ENCODE measurements around the gene LSM14B. TPM values are rescaled to one million over a fixed set of nuclear protein-coding genes. Genes with fewer than 3 reads are reported as not detected.

Gene LSM14B
- total and polyA plus RNA-seq, 3 experiments from 2014 or later, result 1.1 to 36.4 (median 35.8) TPM

DNA sequence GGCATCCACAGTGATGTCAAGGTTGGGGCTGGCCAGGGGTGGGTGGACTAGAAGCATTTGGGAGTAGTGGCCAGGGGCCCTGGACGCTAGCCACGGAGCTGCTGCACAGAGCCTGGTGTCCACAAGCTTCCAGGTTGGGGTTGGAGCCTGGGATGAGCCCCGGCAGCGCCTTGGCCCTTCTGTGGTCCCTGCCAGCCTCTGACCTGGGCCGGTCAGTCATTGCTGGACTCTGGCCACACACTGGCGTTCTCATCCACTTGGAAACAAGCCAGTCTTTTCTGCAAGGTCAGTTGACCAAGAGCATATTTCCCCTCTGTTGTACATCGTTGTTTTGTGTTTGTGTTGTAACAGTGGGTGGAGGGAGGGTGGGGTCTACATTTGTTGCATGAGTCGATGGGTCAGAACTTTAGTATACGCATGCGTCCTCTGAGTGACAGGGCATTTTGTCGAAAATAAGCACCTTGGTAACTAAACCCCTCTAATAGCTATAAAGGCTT lies 12.5 kb downstream of the LSM14B start:
- Mint-ChIP-seq H3K4me3 (no peak overlapping the region), H3K36me3 (peaks cover 7 to 99% (median 21%) of the 10 kb centered on the region in 3 donors), H3K27me3 (no peaks in the 10 kb centered on the region), H3K27ac (peak overlapping the region in 2 of 8 donors; percentile 36 to 85), H3K4me1 (peaks cover 18 to 38% (median 28%) of the 10 kb centered on the region in 3 donors), H3K9me3 (no peaks in the 10 kb centered on the region)
- no peaks in the 10 kb centered on the region for H3K27me3 ChIP-seq (ENCODE audit: insufficient read depth, low read length, poor library complexity, severe bottlenecking)
- no peaks in the 10 kb centered on the region for H3K9me3 ChIP-seq (ENCODE audit: low read length)
- ChIA-PET CTCF (interaction anchor here (1.8 to 7.0 kb wide), 3 partner anchors 10 to 124 kb away, joined by 3 to 60 read pairs (median 4); no protein-coding TSS in a partner anchor), POLR2A (interaction anchor here (1.0 to 3.4 kb wide), 2 partner anchors 9 to 69 kb away, joined by 4 to 9 read pairs; partner anchors contain the start of gene TAF4)
- DNase-seq, result no peak
- no peak overlapping the region for H3K4me3 ChIP-seq (ENCODE audit: low read length)
- no peak overlapping the region for H3K27ac ChIP-seq (ENCODE audit: low read depth, low read length)
- peaks cover 87% of the 10 kb centered on the region for H3K36me3 ChIP-seq (ENCODE audit: insufficient read depth, low read length)
- no peaks in the 10 kb centered on the region for H3K4me1 ChIP-seq (ENCODE audit: insufficient read depth, low read length)

DNA sequence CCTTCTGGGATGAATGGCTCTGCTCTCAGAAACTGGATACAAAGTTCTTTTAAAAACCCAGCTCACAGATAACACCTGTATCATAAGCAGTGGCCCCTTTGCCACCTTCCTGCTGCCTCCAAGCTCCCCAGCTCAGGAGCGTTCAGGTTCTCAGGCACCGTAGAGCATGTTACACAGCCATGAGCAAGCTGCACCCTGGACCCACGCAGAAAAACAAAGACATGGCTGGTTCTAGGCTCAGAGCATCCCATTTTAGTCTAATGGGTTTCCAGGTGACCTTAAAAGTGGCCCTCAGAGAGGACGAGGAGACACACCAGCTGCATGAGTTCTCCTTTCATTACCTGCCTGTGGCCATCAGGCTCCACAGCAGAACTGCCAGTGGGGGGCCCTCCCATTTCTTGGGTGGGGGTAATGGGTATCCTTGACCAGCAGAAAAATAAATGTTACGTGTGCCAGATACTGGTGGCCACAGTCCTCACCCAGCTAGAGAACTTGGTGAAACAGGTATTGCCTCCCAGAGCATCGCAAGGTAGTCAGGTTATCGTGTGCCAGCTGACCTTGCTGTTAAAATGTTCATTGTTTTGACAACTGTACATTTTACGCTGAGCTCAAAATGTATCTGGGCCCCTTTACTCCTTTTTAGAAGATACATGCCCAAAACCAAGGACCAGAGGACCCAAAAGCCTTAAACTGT lies 13.4 kb downstream of the LSM14B start:
- peaks cover 5% of the 10 kb centered on the region for H3K4me1 ChIP-seq (ENCODE audit: insufficient read depth, low read length)
- Mint-ChIP-seq H3K27ac (peak overlapping the region in 6 of 8 donors; percentile 36 to 91 (median 67)), H3K4me3 (no peak overlapping the region), H3K4me1 (peaks cover 24 to 48% (median 36%) of the 10 kb centered on the region in 3 donors), H3K36me3 (peaks cover 7 to 99% (median 23%) of the 10 kb centered on the region in 3 donors), H3K27me3 (no peaks in the 10 kb centered on the region), H3K9me3 (no peaks in the 10 kb centered on the region)
- no peaks in the 10 kb centered on the region for H3K9me3 ChIP-seq (ENCODE audit: low read length)
- H3K27ac ChIP-seq (ENCODE audit: low read depth, low read length), result no peak overlapping the region
- no peak for DNase-seq
- no peak overlapping the region for H3K4me3 ChIP-seq (ENCODE audit: low read length)
- CTCF ChIA-PET, result interaction anchor here (0.8 to 7.0 kb wide), 7 partner anchors 10 to 125 kb away, joined by 3 to 60 read pairs (median 4); no protein-coding TSS in a partner anchor
- peaks cover 87% of the 10 kb centered on the region for H3K36me3 ChIP-seq (ENCODE audit: insufficient read depth, low read length)
- no peaks in the 10 kb centered on the region for H3K27me3 ChIP-seq (ENCODE audit: insufficient read depth, low read length, poor library complexity, severe bottlenecking)
- POLR2A ChIA-PET, result interaction anchor here (0.5 to 3.4 kb wide), 3 partner anchors 14 to 70 kb away, joined by 4 to 9 read pairs (median 6); partner anchors contain the start of genes LSM14B and TAF4

DNA sequence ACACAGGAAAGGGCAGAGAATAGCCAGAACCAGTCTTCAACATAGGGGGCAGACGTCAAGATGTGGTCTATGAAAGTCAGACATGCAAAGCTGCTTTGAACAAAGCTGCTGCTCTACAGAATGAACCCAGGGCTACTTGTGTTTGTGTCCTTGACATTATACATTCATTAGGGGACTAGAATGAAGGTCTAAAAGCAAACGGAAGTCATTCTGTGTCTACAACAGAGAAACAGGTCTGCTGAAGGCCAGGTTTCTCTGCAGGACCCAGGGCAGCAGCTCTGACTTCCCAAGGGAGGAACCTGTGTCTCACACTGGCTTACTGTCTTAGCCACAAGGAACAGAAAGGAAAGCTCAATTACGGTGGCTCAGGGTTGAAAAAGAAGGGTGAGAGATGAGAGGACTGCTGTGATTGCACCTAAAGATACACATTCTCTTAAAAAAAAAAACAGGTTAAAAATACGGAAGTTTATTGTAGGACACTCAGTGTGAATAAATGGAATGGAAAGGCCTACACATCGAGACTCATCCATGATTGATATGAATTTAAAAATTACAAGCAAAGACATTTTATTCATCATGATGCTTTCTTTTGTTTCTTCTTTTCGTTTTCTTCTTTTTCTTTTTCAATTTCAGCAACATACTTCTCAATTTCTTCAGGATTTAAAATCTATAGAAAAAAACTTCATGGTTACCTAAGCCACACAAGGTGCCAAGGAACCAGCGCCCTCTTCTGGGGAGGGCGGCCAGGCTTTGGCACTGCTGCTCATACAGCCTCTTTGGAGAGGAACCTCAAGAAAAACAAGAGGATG lies 14.2 kb downstream of the LSM14B start:
- Mint-ChIP-seq H3K36me3 (peaks cover 7 to 97% (median 17%) of the 10 kb centered on the region in 3 donors), H3K4me3 (peak overlapping the region in 1 of 7 donors; percentile 49), H3K27me3 (no peaks in the 10 kb centered on the region), H3K4me1 (peaks cover 32 to 55% (median 44%) of the 10 kb centered on the region in 3 donors), H3K27ac (peak overlapping the region; percentile 71 to 96 (median 90)), H3K9me3 (no peaks in the 10 kb centered on the region)
- peaks cover 82% of the 10 kb centered on the region for H3K36me3 ChIP-seq (ENCODE audit: insufficient read depth, low read length)
- ChIA-PET CTCF (interaction anchor here (0.8 to 7.0 kb wide), 7 partner anchors 11 to 126 kb away, joined by 3 to 60 read pairs (median 4); no protein-coding TSS in a partner anchor), POLR2A (interaction anchor here (0.5 to 3.4 kb wide), 3 partner anchors 15 to 70 kb away, joined by 4 to 9 read pairs (median 6); partner anchors contain the start of genes LSM14B and TAF4)
- peaks cover 13% of the 10 kb centered on the region for H3K4me1 ChIP-seq (ENCODE audit: insufficient read depth, low read length)
- no peaks in the 10 kb centered on the region for H3K9me3 ChIP-seq (ENCODE audit: low read length)
- H3K4me3 ChIP-seq (ENCODE audit: low read length), result no peak overlapping the region
- H3K27me3 ChIP-seq (ENCODE audit: insufficient read depth, low read length, poor library complexity, severe bottlenecking), result no peaks in the 10 kb centered on the region
- no peak overlapping the region for H3K27ac ChIP-seq (ENCODE audit: low read depth, low read length)
- DNase-seq, result peak; percentile 54 to 83 (median 66)

DNA sequence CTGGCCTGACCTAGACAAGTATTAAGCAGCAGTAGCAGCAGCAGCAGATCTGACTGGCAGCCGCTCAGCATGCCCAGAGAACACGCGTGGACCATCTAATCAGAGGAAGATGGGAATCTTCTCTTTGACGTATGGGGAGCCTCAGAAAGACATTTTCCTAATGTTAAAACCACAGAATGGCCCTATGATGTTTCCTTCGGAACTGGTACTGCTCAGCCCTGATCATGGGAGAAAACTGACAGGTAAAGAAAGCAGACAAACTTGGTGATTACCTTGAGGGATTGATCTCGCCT lies 14.8 kb downstream of the LSM14B start:
- Mint-ChIP-seq H3K4me3 (peak overlapping the region in 1 of 7 donors; percentile 49), H3K27me3 (no peaks in the 10 kb centered on the region), H3K36me3 (peaks cover 7 to 96% (median 17%) of the 10 kb centered on the region in 3 donors), H3K4me1 (peaks cover 36 to 58% (median 47%) of the 10 kb centered on the region in 3 donors), H3K27ac (peak overlapping the region; percentile 71 to 96 (median 90)), H3K9me3 (no peaks in the 10 kb centered on the region)
- Histone ChIP-seq H3K9me3 (ENCODE audit: low read length) (no peaks in the 10 kb centered on the region), H3K36me3 (ENCODE audit: insufficient read depth, low read length) (peaks cover 77% of the 10 kb centered on the region), H3K27me3 (ENCODE audit: insufficient read depth, low read length, poor library complexity, severe bottlenecking) (no peaks in the 10 kb centered on the region), H3K4me3 (ENCODE audit: low read length) (no peak overlapping the region), H3K27ac (ENCODE audit: low read depth, low read length) (no peak overlapping the region), H3K4me1 (ENCODE audit: insufficient read depth, low read length) (peaks cover 18% of the 10 kb centered on the region)
- CTCF ChIA-PET, result interaction anchor here (1.1 to 7.0 kb wide), 3 partner anchors 19 to 127 kb away, joined by 4 to 60 read pairs (median 6); no protein-coding TSS in a partner anchor
- POLR2A ChIA-PET, result interaction anchor here (1.0 kb wide), 1 partner anchor 15 kb away, joined by 4 read pairs; the partner anchor contains the start of gene LSM14B
- DNase-seq, result no peak

DNA sequence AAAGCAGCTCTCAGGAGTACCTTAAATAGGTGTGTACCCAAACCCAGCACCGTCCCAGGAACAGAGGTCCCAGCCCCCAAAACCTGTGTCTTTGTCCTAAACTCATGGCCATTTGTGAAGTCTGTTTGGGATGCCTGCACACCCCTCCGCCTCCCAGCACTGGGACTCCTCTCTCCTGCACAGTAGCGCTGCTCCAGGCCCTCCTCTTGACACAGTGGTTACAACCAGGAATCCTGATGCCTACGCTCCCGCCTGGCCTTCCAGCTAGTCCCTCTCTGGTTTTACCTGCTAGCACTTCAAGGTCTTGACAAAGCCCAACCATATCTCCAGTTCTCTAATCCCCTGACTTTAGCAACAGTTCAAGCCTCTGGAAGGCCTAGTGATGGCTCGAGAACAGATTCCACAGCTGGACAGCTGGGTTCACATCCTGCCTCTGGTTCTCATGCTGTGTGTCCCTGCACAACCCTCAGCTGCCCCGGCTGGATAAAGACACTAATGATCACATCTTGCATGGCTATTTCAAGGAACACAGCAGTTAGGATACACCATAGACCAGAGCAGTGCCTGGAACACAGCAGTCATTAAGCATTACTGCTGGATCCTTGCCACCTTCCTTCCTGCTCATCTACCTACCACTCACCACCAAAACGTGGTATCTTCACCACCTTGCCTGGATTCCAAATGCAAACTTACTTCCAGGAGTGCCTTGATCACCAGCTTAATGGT lies 15.4 kb downstream of the LSM14B start:
- H3K36me3 ChIP-seq (ENCODE audit: insufficient read depth, low read length), result peaks cover 71% of the 10 kb centered on the region
- Mint-ChIP-seq H3K36me3 (peaks cover 7 to 93% (median 14%) of the 10 kb centered on the region in 3 donors), H3K4me1 (peaks cover 35 to 56% (median 45%) of the 10 kb centered on the region in 3 donors), H3K4me3 (peak overlapping the region in 2 of 7 donors; percentile 49 to 51), H3K27ac (peak overlapping the region; percentile 20 to 96 (median 90)), H3K27me3 (no peaks in the 10 kb centered on the region), H3K9me3 (no peaks in the 10 kb centered on the region)
- CTCF ChIA-PET, result interaction anchor here (0.9 to 7.0 kb wide), 6 partner anchors 14 to 245 kb away, joined by 3 to 60 read pairs (median 4); no protein-coding TSS in a partner anchor
- no peak for DNase-seq
- H3K27me3 ChIP-seq (ENCODE audit: insufficient read depth, low read length, poor library complexity, severe bottlenecking), result no peaks in the 10 kb centered on the region
- H3K27ac ChIP-seq (ENCODE audit: low read depth, low read length), result no peak overlapping the region
- no peak overlapping the region for H3K4me3 ChIP-seq (ENCODE audit: low read length)
- H3K9me3 ChIP-seq (ENCODE audit: low read length), result no peaks in the 10 kb centered on the region
- peaks cover 20% of the 10 kb centered on the region for H3K4me1 ChIP-seq (ENCODE audit: insufficient read depth, low read length)
- POLR2A ChIA-PET, result no interaction called here

DNA sequence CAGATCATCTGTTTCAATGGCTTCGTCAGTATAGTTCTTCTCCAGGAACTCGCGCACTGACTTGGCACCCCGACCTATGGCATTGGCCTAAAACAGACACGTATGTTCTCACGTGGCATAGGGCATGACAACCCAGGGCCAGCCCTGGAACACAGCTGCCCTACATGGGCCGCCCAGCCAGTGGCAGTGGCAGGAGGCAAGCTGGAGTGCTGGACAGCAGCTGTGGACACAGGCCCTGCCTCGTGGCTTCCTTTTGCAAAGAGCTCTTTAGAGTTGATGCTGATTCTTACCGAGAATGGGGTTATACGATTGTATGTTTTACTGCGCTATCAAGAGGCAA lies 15.9 kb downstream of the LSM14B start:
- H3K27ac Mint-ChIP-seq, result peak overlapping the region in 7 of 8 donors; percentile 33 to 93 (median 84)
- no peak for DNase-seq
- no peaks in the 10 kb centered on the region for H3K9me3 ChIP-seq (ENCODE audit: low read length)
- peaks cover 20% of the 10 kb centered on the region for H3K4me1 ChIP-seq (ENCODE audit: insufficient read depth, low read length)
- peaks cover 7 to 91% (median 14%) of the 10 kb centered on the region in 3 donors for H3K36me3 Mint-ChIP-seq
- no peaks in the 10 kb centered on the region for H3K9me3 Mint-ChIP-seq
- POLR2A ChIA-PET, result no interaction called here
- H3K4me3 ChIP-seq (ENCODE audit: low read length), result no peak overlapping the region
- H3K27ac ChIP-seq (ENCODE audit: low read depth, low read length), result no peak overlapping the region
- peak overlapping the region in 1 of 7 donors; percentile 39 for H3K4me3 Mint-ChIP-seq
- no peaks in the 10 kb centered on the region for H3K27me3 Mint-ChIP-seq
- CTCF ChIA-PET, result interaction anchor here (0.9 to 7.0 kb wide), 6 partner anchors 14 to 244 kb away, joined by 3 to 60 read pairs (median 4); no protein-coding TSS in a partner anchor
- H3K36me3 ChIP-seq (ENCODE audit: insufficient read depth, low read length), result peaks cover 68% of the 10 kb centered on the region
- peaks cover 35 to 55% (median 45%) of the 10 kb centered on the region in 3 donors for H3K4me1 Mint-ChIP-seq
- H3K27me3 ChIP-seq (ENCODE audit: insufficient read depth, low read length, poor library complexity, severe bottlenecking), result no peaks in the 10 kb centered on the region

DNA sequence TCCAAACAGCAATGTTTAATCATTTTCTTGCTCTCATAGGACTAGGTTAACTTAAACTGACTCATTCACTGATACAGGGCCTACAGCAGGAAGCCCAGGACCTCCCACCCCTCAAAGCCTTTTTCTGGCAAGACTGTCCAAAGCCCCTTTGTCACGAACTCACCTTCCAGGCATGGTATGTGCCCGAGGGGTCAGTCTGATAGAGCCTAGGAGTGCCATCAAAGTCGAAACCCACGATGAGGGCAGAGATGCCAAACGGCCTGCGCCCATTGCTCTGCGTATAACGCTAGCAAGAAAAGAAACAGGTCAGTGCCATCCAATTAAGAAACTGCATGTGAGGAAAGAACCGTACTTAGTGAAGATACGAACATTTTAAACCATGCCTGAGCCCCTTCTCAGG lies 16.6 kb downstream of the LSM14B start:
- Mint-ChIP-seq H3K4me3 (no peak overlapping the region), H3K9me3 (no peaks in the 10 kb centered on the region), H3K27ac (peak overlapping the region in 7 of 8 donors; percentile 12 to 99 (median 74)), H3K4me1 (peaks cover 35 to 51% (median 45%) of the 10 kb centered on the region in 3 donors), H3K27me3 (no peaks in the 10 kb centered on the region), H3K36me3 (peaks cover 7 to 84% (median 14%) of the 10 kb centered on the region in 3 donors)
- Histone ChIP-seq H3K36me3 (ENCODE audit: insufficient read depth, low read length) (peaks cover 63% of the 10 kb centered on the region), H3K4me1 (ENCODE audit: insufficient read depth, low read length) (peaks cover 20% of the 10 kb centered on the region), H3K4me3 (ENCODE audit: low read length) (no peak overlapping the region), H3K27ac (ENCODE audit: low read depth, low read length) (no peak overlapping the region), H3K9me3 (ENCODE audit: low read length) (no peaks in the 10 kb centered on the region), H3K27me3 (ENCODE audit: insufficient read depth, low read length, poor library complexity, severe bottlenecking) (no peaks in the 10 kb centered on the region)
- CTCF ChIA-PET, result interaction anchor here (1.5 to 7.0 kb wide), 2 partner anchors 15 to 129 kb away, joined by 4 to 60 read pairs; no protein-coding TSS in a partner anchor
- DNase-seq, result no peak
- POLR2A ChIA-PET, result no interaction called here
